HepG2 (cell line): ENCODE measurements around the gene OAS3. TPM values are rescaled to one million over a fixed set of nuclear protein-coding genes. Genes with fewer than 3 reads are reported as not detected.

Experiments
- ATAC-seq: fragments of 200-7000 bp; cut with Tn5 transposase; 3 replicates; pipeline ENCODE4 v1.9.1; 2020; ENCODE audit warnings: mild to moderate bottlenecking, moderate library complexity
- BruUV-seq: library from RNA; stranded (reverse); fragments of 400-500 nt; replicated peaks from 2 replicates; lab custom pipeline; 2021; lab: Mats Ljungman, UMichigan
- CTCF ChIA-PET: fragments of 300-600 bp; formaldehyde crosslinking; extraction: SDS; loops from one replicate; lab custom pipeline; 2021; ENCODE audit warnings: low total read pairs, inconsistent platforms, low intra/inter-chr PET ratio; lab: Yijun Ruan, JAX
- POLR2A ChIA-PET: fragments of 350-600 bp; sonication (Branson Sonifier 250); formaldehyde crosslinking; loops from one replicate; lab custom pipeline; 2020; ENCODE audit warnings: antibody characterized with exemption, inconsistent platforms; lab: Yijun Ruan, JAX
- DNase-seq: peaks from one replicate; pipeline ENCODE4 v3.0.0-alpha.2; 2015; ENCODE audit warnings: low spot score
- FAIRE-seq: peaks from 3 replicates; lab custom pipeline; 2011; peaks lifted over from hg19 to GRCh38; lab: Jason Lieb, UNC
- H2AFZ ChIP-seq: one replicate; pipeline ENCODE4 v1.6.1; 2011; ENCODE audit warnings: low read length, inconsistent platforms
- H3K27ac ChIP-seq: fragments of 300-600 bp; 3 replicates; pipeline ENCODE4 v1.8.0; 2011; ENCODE audit warnings: mixed run types, mild to moderate bottlenecking, mixed read lengths, low read length, inconsistent platforms; ENCODE audit not compliant: insufficient read depth; ENCODE audit errors: extremely low read length
- H3K27me3 ChIP-seq, 2 experiments: fragments of 200-600 bp in 1 of 2; 2 replicates in 1 of 2; 3 replicates in 1 of 2; pipeline versions ENCODE4 v1.6.0 to v1.8.0; 2011; ENCODE audit warnings: low read length in 2 of 2, mild to moderate bottlenecking in 2 of 2, moderate library complexity in 2 of 2, inconsistent platforms in 1 of 2; ENCODE audit not compliant: insufficient read depth in 2 of 2, control insufficient read depth in 1 of 2
- H3K36me3 ChIP-seq, 2 experiments: fragments of 200-600 bp in 1 of 2; replicated peaks in 1 of 2; 2 replicates in 1 of 2; 3 replicates in 1 of 2; pipeline versions ENCODE4 v1.5.1 to v1.8.0; 2011; ENCODE audit warnings: low read length in 2 of 2, inconsistent platforms in 1 of 2; ENCODE audit not compliant: insufficient read depth in 2 of 2, control insufficient read depth in 1 of 2
- H3K4me1 ChIP-seq: 2 replicates; pipeline ENCODE4 v1.5.1; 2012; ENCODE audit warnings: low read length, inconsistent platforms; ENCODE audit not compliant: insufficient read depth
- H3K4me2 ChIP-seq: 2 replicates; pipeline ENCODE4 v1.6.0; 2011; ENCODE audit warnings: low read depth, low read length, inconsistent platforms
- H3K4me3 ChIP-seq, 3 experiments: fragments of 200-600 bp in 1 of 3; sonication (generic), shearing (Covaris generic) in 1 of 3; replicated peaks in 1 of 3; 2 replicates each; pipeline ENCODE4 v1.5.1; 2011 to 2016; ENCODE audit warnings: low read length in 3 of 3, inconsistent platforms in 2 of 3, low read depth in 2 of 3, mild to moderate bottlenecking in 2 of 3, control low read depth in 1 of 3, mixed read lengths in 1 of 3; ENCODE audit not compliant: insufficient read depth in 1 of 3
- H3K79me2 ChIP-seq: one replicate; pipeline ENCODE4 v1.6.1; 2011; ENCODE audit warnings: low read length, inconsistent platforms; ENCODE audit not compliant: insufficient read depth
- H3K9ac ChIP-seq: 2 replicates; pipeline ENCODE4 v1.6.0; 2011; ENCODE audit warnings: mild to moderate bottlenecking, low read depth, low read length, inconsistent platforms; ENCODE audit not compliant: insufficient read depth
- H3K9me3 ChIP-seq: 2 replicates; pipeline ENCODE4 v1.5.1; 2012; ENCODE audit warnings: mild to moderate bottlenecking, low read length
- H4K20me1 ChIP-seq: 2 replicates; pipeline ENCODE4 v1.6.0; 2011; ENCODE audit warnings: inconsistent platforms, mild to moderate bottlenecking, low read length, moderate library complexity; ENCODE audit not compliant: insufficient read depth
- AKNA ChIP-seq: sonication (generic); formaldehyde crosslinking; IDR thresholded peaks from 2 replicates; pipeline ENCODE4 v1.4.0; 2020; ENCODE audit warnings: missing genetic modification reagents, borderline replicate concordance
- HIVEP1 ChIP-seq: sonication (generic); formaldehyde crosslinking; IDR thresholded peaks from 2 replicates; pipeline ENCODE4 v1.4.0; 2020; ENCODE audit warnings: mild to moderate bottlenecking, missing genetic modification reagents
- IKZF1 ChIP-seq: fragments of 450-650 bp; IDR thresholded peaks from 2 replicates; pipeline ENCODE4 v1.7.1; 2016
- NR2F1 ChIP-seq, 2 experiments: fragments of 450-650 bp in 1 of 2; formaldehyde crosslinking in 1 of 2; IDR thresholded peaks; 2 replicates each; pipeline versions ENCODE4 v1.5.0 to v1.6.1; 2016 to 2020; ENCODE audit warnings: mild to moderate bottlenecking in 1 of 2, missing compliant biosample characterization in 1 of 2, missing genetic modification reagents in 1 of 2, moderate library complexity in 1 of 2
- REST ChIP-seq, 2 experiments: IDR thresholded peaks; 2 replicates each; pipeline ENCODE4 v1.6.1; 2011 to 2012; ENCODE audit warnings: low read length in 2 of 2, borderline replicate concordance in 1 of 2, low read depth in 1 of 2, mild to moderate bottlenecking in 1 of 2, moderate library complexity in 1 of 2
- STAG1 ChIP-seq: sonication (generic); formaldehyde crosslinking; IDR thresholded peaks from 2 replicates; pipeline ENCODE4 v1.4.0; 2020; ENCODE audit warnings: missing genetic modification reagents
- ZNF274 ChIP-seq: sonication (generic); formaldehyde crosslinking; IDR thresholded peaks from 2 replicates; pipeline ENCODE4 v1.5.1; 2020; ENCODE audit warnings: mild to moderate bottlenecking, missing genetic modification reagents
- WGBS: methylation state at CpG from one replicate; pipeline ENCODE4 v1.1.6; 2017; ENCODE audit warnings: low lambda C conversion rate; 5-methylcytosine and 5-hydroxymethylcytosine counted together
- in situ Hi-C: cut with HindIII; loops from 2 replicates; pipeline ENCODE4 v1.10.0; 2017; ENCODE audit warnings: low pct_unique_long_range_greater_than_20kb; ENCODE audit not compliant: extremely low pct_ligation_motif_present
- intact Hi-C: fragments of 100-400 bp; cut with micrococcal nuclease; formaldehyde crosslinking; loops from one replicate; pipeline ENCODE4 v1.10.0; 2022; ENCODE audit not compliant: unreplicated experiment
- polyA plus RNA-seq, 8 experiments: library from polyadenylated mRNA; depleted of rRNA in 3 of 8; stranded (reverse) in 7 of 8; unstranded in 1 of 8; fragments of >200 nt; fragmentation: Illumina TruSeq in 4 of 8; extraction: Trizol in 4 of 8; gene quantifications; 2 replicates each; pipeline versions ENCODE4 v1.2.1 to v1.2.3, GENCODE V29; 2011 to 2016; ENCODE audit warnings: low read depth in 4 of 8, missing spikeins in 1 of 8, mixed read lengths in 1 of 8; ENCODE audit not compliant: insufficient read depth in 1 of 8
- total RNA-seq, 5 experiments: library from RNA; depleted of rRNA; stranded (reverse); fragments of >200 nt; fragmentation: Illumina TruSeq; extraction: Trizol; gene quantifications; 2 replicates each; pipeline ENCODE4 v1.2.3, GENCODE V29; 2016; ENCODE audit warnings: low read depth in 1 of 5

Gene OAS3
- total and polyA plus RNA-seq, 2 of the 13 experiments (the other 11 are each of a cell fraction or from before 2014, with no cell fraction given) = 4.8 to 10.5 TPM

GRCh38 chr12:112939761-112940381 is 1.6 kb downstream of the OAS3 start:
- Histone ChIP-seq H3K27ac (no peak overlapping the region), H3K9me3 (no peaks in the 10 kb centered on the region), H4K20me1 (no peaks in the 10 kb centered on the region), H3K79me2 (no peaks in the 10 kb centered on the region), H3K9ac (no peak overlapping the region), H3K4me3 (no peak overlapping the region), H3K4me1 (peaks cover 28% of the 10 kb centered on the region), H3K4me2 (peak overlapping the region; percentile 93), H3K27me3 (no peaks in the 10 kb centered on the region; a peak in 1 of 5 replicates), H3K36me3 (no peaks in the 10 kb centered on the region; a peak in 1 of 5 replicates), H2AFZ (no peak overlapping the region)
- BruUV-seq = no TSS peak
- POLR2A ChIA-PET = interaction anchor here (0.7 kb wide), 1 partner anchor 167 kb away, joined by 5 read pairs; no protein-coding TSS in a partner anchor
- no peak for DNase-seq
- CTCF ChIA-PET = no interaction called here
- in situ Hi-C loops (no loop called here), intact Hi-C loops (loop anchor here (2.0 kb wide), 1 partner anchor 39 kb away; no protein-coding TSS in a partner anchor)
- WGBS = 86% methylated on average over 7 of the region's 7 CpGs
- no peak for ATAC-seq
- no peak for TF ChIP-seq STAG1 (CRISPR knock-in tag)
- TF ChIP-seq NR2F1 (CRISPR knock-in tag; IDR thresholded peaks at IDR 0.05) = no peak
- no peak for TF ChIP-seq HIVEP1
- TF ChIP-seq IKZF1 = no peak
- TF ChIP-seq ZNF274 = no peak
- no peak for FAIRE-seq

- H3K9ac ChIP-seq = no peak overlapping the region
- POLR2A ChIA-PET = no interaction called here
- no peak for ATAC-seq
- TF ChIP-seq REST (IDR thresholded peaks at IDR 0.05; ENCODE audit: borderline replicate concordance in 1 of 2, low read depth in 1 of 2, low read length in 2 of 2) (no peak), AKNA (CRISPR knock-in tag) (no peak)
Measured at GRCh38 chr12:112941528-112942335, 3.5 kb downstream of the OAS3 start.

More at GRCh38 chr12:112941528-112942335, 3.5 kb downstream of the OAS3 start:
- H3K79me2 ChIP-seq = no peaks in the 10 kb centered on the region
- no TSS peak for BruUV-seq
- H2AFZ ChIP-seq = no peak overlapping the region
- DNase-seq = no peak
- peaks cover 2 to 5% of the 10 kb centered on the region in 2 experiments; a peak in 3 of 5 replicates for H3K36me3 ChIP-seq
- intact Hi-C loops = no loop called here
- no peak for FAIRE-seq
- no peak overlapping the region for H3K4me3 ChIP-seq
- H3K27ac ChIP-seq = no peak overlapping the region
- in situ Hi-C loops = no loop called here
- H3K9me3 ChIP-seq = no peaks in the 10 kb centered on the region
- H3K4me2 ChIP-seq = no peak overlapping the region
- CTCF ChIA-PET = no interaction called here
- no peaks in the 10 kb centered on the region; a peak in 1 of 5 replicates for H3K27me3 ChIP-seq
- WGBS = 87% methylated on average over 15 of the region's 16 CpGs
- H4K20me1 ChIP-seq = no peaks in the 10 kb centered on the region
- peaks cover 28% of the 10 kb centered on the region for H3K4me1 ChIP-seq
